ENCODE data around the gene SDF4.
A peak's percentile ranks its signal among the peaks of the same experiment; 100 is the strongest.

Gene SDF4

GRCh38 chr1:1241588-1242219 is 9.9 kb upstream of the SDF4 start:
- DNase-seq: no peak

GRCh38 chr1:1240822-1241587 is 9.2 kb upstream of the SDF4 start:
- no peak for DNase-seq

GRCh38 chr1:1240348-1240732 is 8.5 kb upstream of the SDF4 start:
- no peak for DNase-seq

- DNase-seq: no peak
Observed at GRCh38 chr1:1239614-1240347, 8.0 kb upstream of the SDF4 start.

GRCh38 chr1:1239227-1239613 is 7.4 kb upstream of the SDF4 start:
- DNase-seq: no peak

- DNase-seq: no peak
Observed at GRCh38 chr1:1238702-1239178, 6.9 kb upstream of the SDF4 start.

GRCh38 chr1:1237874-1238701 is 6.3 kb upstream of the SDF4 start:
- no peak for DNase-seq

GRCh38 chr1:1236945-1237873 is 5.4 kb upstream of the SDF4 start:
- DNase-seq: no peak

- no peak for DNase-seq
Observed at GRCh38 chr1:1236176-1236763, 4.5 kb upstream of the SDF4 start.

GRCh38 chr1:1235016-1235744 is 3.4 kb upstream of the SDF4 start:
- DNase-seq: no peak

- no peak for DNase-seq
Observed at GRCh38 chr1:1234180-1234808, 2.5 kb upstream of the SDF4 start.

- no peak for DNase-seq
Observed at GRCh38 chr1:1233567-1233892, 1.7 kb upstream of the SDF4 start.

- DNase-seq: no peak
Observed at GRCh38 chr1:1232796-1233566, 1.2 kb upstream of the SDF4 start.

GRCh38 chr1:1232208-1232795 is 501 bp upstream of the SDF4 start, which contains the start of gene B3GALT6:
Gene B3GALT6, plus strand, starts transcription at chr1:1232237. Its CDS starts 42 bp downstream, at chr1:1232279.
- no peak for DNase-seq

- peak; percentile 59 for DNase-seq
Observed at GRCh38 chr1:1230656-1231399, 973 bp downstream of the SDF4 start.

GRCh38 chr1:1229770-1230169 is 2.0 kb downstream of the SDF4 start:
- no peak for DNase-seq

GRCh38 chr1:1228596-1229321 is 3.0 kb downstream of the SDF4 start:
- no peak for DNase-seq
